Gastrocnemius medialis (tissue), 4 donors: ENCODE data around the gene SETD1B. TPM values are rescaled to one million over a fixed set of nuclear protein-coding genes. Genes with fewer than 3 reads are reported as not detected.
"Not testable (repeated sequence)": the region's sequence is repeated elsewhere in the genome, so short reads cannot be mapped to it uniquely, and the experiment has no call there.

ENCODE experiments used
- ATAC-seq, 2 donors: fragments of 150-250 bp; one replicate each; pipeline ENCODE4 v1.9.1; 2016
- DNase-seq, 2 donors: peaks; one replicate each; pipeline ENCODE4 v3.0.0-alpha.2; 2019
- H3K27ac ChIP-seq, 4 donors: fragments of 200-600 bp; sonication (generic); 1 replicate in 1 of 4; 2 replicates in 3 of 4; pipeline ENCODE4 v1.5.1; 2016 to 2018; ENCODE audit warnings: mild to moderate bottlenecking in 2 of 4, moderate library complexity in 1 of 4
- H3K27me3 ChIP-seq, 3 donors: fragments of 200-600 bp; sonication (generic) in 2 of 3; 1 replicate in 1 of 3; 2 replicates in 2 of 3; pipeline versions ENCODE4 v1.5.1 to v1.6.0; 2016 to 2019; ENCODE audit warnings: mild to moderate bottlenecking in 1 of 3, moderate library complexity in 1 of 3
- H3K36me3 ChIP-seq, 2 donors: fragments of 200-600 bp; sonication (generic) in 1 of 2; one replicate each; pipeline ENCODE4 v1.5.1; 2017 to 2018
- H3K4me1 ChIP-seq, 2 donors: fragments of 200-600 bp; sonication (generic) in 1 of 2; one replicate each; pipeline ENCODE4 v1.5.1; 2016 to 2017; ENCODE audit warnings: mild to moderate bottlenecking in 2 of 2
- H3K4me3 ChIP-seq, 4 donors: fragments of 200-600 bp; sonication (generic) in 3 of 4; 1 replicate in 1 of 4; 2 replicates in 3 of 4; pipeline ENCODE4 v1.5.1; 2016 to 2019; ENCODE audit warnings: mild to moderate bottlenecking in 2 of 4
- H3K9me3 ChIP-seq, 3 donors: fragments of 200-600 bp; sonication (generic) in 2 of 3; 1 replicate in 1 of 3; 2 replicates in 2 of 3; pipeline ENCODE4 v1.5.1; 2016 to 2019
- CTCF ChIP-seq, 5 experiments: fragments of 450-650 bp in 3 of 5; fragments of 200-600 bp in 2 of 5; sonication (generic) in 2 of 5; IDR thresholded peaks in 4 of 5; conservative IDR thresholded peaks in 1 of 5; 1 replicate in 4 of 5; 2 replicates in 1 of 5; pipeline ENCODE4 v1.5.1; 2016 to 2019; ENCODE audit warnings: antibody characterized with exemption in 5 of 5, mild to moderate bottlenecking in 3 of 5, moderate library complexity in 3 of 5
- POLR2A ChIP-seq, 2 donors: fragments of 450-650 bp; IDR thresholded peaks; one replicate each; pipeline ENCODE4 v1.6.1; 2017; ENCODE audit warnings: antibody characterized with exemption in 2 of 2, mild to moderate bottlenecking in 2 of 2, moderate library complexity in 2 of 2
- in situ Hi-C, 4 donors: fragments of 200-750 bp; cut with MboI; loops; one replicate each; pipeline versions ENCODE4 v1.15.0 to v1.8.0; 2017; ENCODE audit warnings: low sequenced_read_pairs in 4 of 4
- intact Hi-C: fragments of 100-400 bp; cut with DNase I; formaldehyde crosslinking; loops from one replicate; pipeline ENCODE4 v1.15.1; 2023; ENCODE audit warnings: low total_unique reads
- total RNA-seq, 4 donors: library from RNA; depleted of rRNA; stranded (reverse); fragments of >200 nt; gene quantifications; one replicate each; pipeline versions ENCODE4 v1.1.0 to v1.2.3, GENCODE V29; 2016

SETD1B gene
- total RNA-seq, 4 donors from 2014 or later: 2.2 to 9.3 (median 6.2) TPM

GRCh38 chr12:121874071-121874470 lies 70.3 kb downstream of the SETD1B start:
- H3K4me1 ChIP-seq: no peaks in the 10 kb centered on the region
- no peaks in the 10 kb centered on the region for H3K27me3 ChIP-seq
- no peak for DNase-seq
- no peak for ATAC-seq
- no peaks in the 10 kb centered on the region for H3K9me3 ChIP-seq
- no peak overlapping the region for H3K27ac ChIP-seq
- no peak overlapping the region for H3K4me3 ChIP-seq
- in situ Hi-C loops: no loop called here
- intact Hi-C loops: no loop called here
- TF ChIP-seq POLR2A (IDR thresholded peaks at IDR 0.05) (no peak), CTCF (IDR thresholded peaks at IDR 0.05 in 4 of 5, conservative IDR thresholded peaks at IDR 0.05 in 1 of 5) (no peak)
- no peaks in the 10 kb centered on the region for H3K36me3 ChIP-seq

GRCh38 chr12:121875582-121875981 lies 71.8 kb downstream of the SETD1B start:
- no peak for ATAC-seq
- in situ Hi-C loops: no loop called here

DNA sequence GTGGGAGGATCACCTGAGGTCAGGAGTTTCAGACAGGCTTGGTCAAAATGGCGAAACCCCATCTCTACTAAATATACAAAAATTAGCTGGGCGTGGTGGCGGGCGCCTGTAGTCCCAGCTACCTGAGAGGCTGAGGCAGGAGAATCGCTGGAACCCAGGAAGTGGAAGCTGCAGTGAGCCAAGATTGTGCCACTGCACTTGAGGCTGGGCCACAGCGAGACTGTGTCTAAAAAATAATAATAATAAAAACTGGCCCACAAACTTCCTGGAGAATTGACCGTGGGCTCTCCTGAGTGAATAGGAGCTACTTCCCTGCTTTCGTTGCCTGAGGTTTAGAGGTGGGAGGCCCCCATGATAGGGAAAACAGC lies 72.3 kb downstream of the SETD1B start:
- H3K4me3 ChIP-seq, in situ Hi-C loops, H3K36me3 ChIP-seq, ATAC-seq, H3K27me3 ChIP-seq, DNase-seq, intact Hi-C loops, H3K27ac ChIP-seq, H3K9me3 ChIP-seq, H3K4me1 ChIP-seq: not testable (repeated sequence)

More at GRCh38 chr12:121875582-121875981, 71.8 kb downstream of the SETD1B start:
- no peaks in the 10 kb centered on the region for H3K9me3 ChIP-seq
- H3K27ac ChIP-seq: no peak overlapping the region
- H3K36me3 ChIP-seq: no peaks in the 10 kb centered on the region
- no peaks in the 10 kb centered on the region for H3K27me3 ChIP-seq
- DNase-seq: no peak
- no peaks in the 10 kb centered on the region for H3K4me1 ChIP-seq
- intact Hi-C loops: no loop called here
- TF ChIP-seq POLR2A (IDR thresholded peaks at IDR 0.05) (no peak), CTCF (IDR thresholded peaks at IDR 0.05 in 4 of 5, conservative IDR thresholded peaks at IDR 0.05 in 1 of 5) (no peak)
- no peak overlapping the region for H3K4me3 ChIP-seq

Other genes starting within 250 kb of the SETD1B start
- 1 to 10 TPM; 4.8 to 9.4 (median 8.3) TPM for gene KDM2B, start 223.0 kb upstream of the SETD1B start, total RNA-seq
- 10 to 100 TPM in 3 of 4 donors, 1 to 10 TPM in 1; 9.9 to 29.0 (median 16.4) TPM for gene ORAI1, start 177.5 kb upstream of the SETD1B start, total RNA-seq
- gene MORN3, start 134.4 kb upstream of the SETD1B start, total RNA-seq: not detected
- gene TMEM120B, start 91.3 kb upstream of the SETD1B start, total RNA-seq: 10 to 100 TPM in 1 of 4 donors, 1 to 10 TPM in 3; 5.9 to 11.2 (median 6.4) TPM
- 1 to 10 TPM; 2.9 to 6.8 (median 4.1) TPM for gene RHOF, start 10.3 kb upstream of the SETD1B start, total RNA-seq
- gene HPD, start 54.9 kb downstream of the SETD1B start, total RNA-seq: 1 to 10 TPM in 3 of 4 donors, not detected in 1; 2.0 to 5.0 (median 2.0) TPM
- 10 to 100 TPM; 16.5 to 84.9 (median 47.0) TPM for gene PSMD9, start 84.8 kb downstream of the SETD1B start, total RNA-seq
- gene CFAP251, start 114.6 kb downstream of the SETD1B start, total RNA-seq: 1 to 10 TPM in 1 of 4 donors, under 1 TPM in 3; 0.49 to 4.9 (median 0.61) TPM
- gene BCL7A, start 217.9 kb downstream of the SETD1B start, total RNA-seq: 10 to 100 TPM in 3 of 4 donors, 1 to 10 TPM in 1; 9.8 to 23.5 (median 13.7) TPM